Tibial nerve (tissue), 4 donors: ENCODE data around the gene CACNG5.

Source experiments
- CTCF ChIP-seq, 5 experiments: fragments of 200-600 bp in 3 of 5; fragments of 450-650 bp in 2 of 5; sonication (generic) in 3 of 5; IDR thresholded peaks; one replicate each; pipeline ENCODE4 v1.5.1; 2016 to 2019; ENCODE audit warnings: antibody characterized with exemption in 5 of 5, mild to moderate bottlenecking in 3 of 5, moderate library complexity in 2 of 5
- EP300 ChIP-seq, 2 donors: sonication (generic); formaldehyde crosslinking; IDR thresholded peaks; one replicate each; pipeline ENCODE4 v1.6.1; 2017; ENCODE audit warnings: antibody characterized with exemption in 2 of 2, mild to moderate bottlenecking in 1 of 2
- POLR2A ChIP-seq, 2 donors: fragments of 450-650 bp; IDR thresholded peaks; one replicate each; pipeline ENCODE4 v1.6.1; 2017; ENCODE audit warnings: antibody characterized with exemption in 2 of 2, mild to moderate bottlenecking in 2 of 2, moderate library complexity in 2 of 2

GRCh38 chr17:66847704-66848103 is 12.8 kb downstream of the CACNG5 start:
- TF ChIP-seq CTCF (IDR thresholded peaks at IDR 0.05) (no peak), EP300 (IDR thresholded peaks at IDR 0.05) (no peak), POLR2A (IDR thresholded peaks at IDR 0.05) (no peak)
